Keratinocyte (primary cell): ENCODE results near the gene HS3ST6. TPM values are rescaled to one million over a fixed set of nuclear protein-coding genes. Genes with fewer than 3 reads are reported as not detected.

ENCODE experiments used
- DNase-seq: peaks from one replicate; pipeline ENCODE4 v3.0.0-alpha.2; 2011; ENCODE audit warnings: low read depth, missing footprints, low spot score
- FAIRE-seq: peaks from 2 replicates; lab custom pipeline; 2011; peaks lifted over from hg19 to GRCh38; lab: Jason Lieb, UNC
- H2AFZ ChIP-seq: 2 replicates; pipeline ENCODE4 v1.6.0; 2012; ENCODE audit warnings: low read length, control low read depth, inconsistent platforms; ENCODE audit not compliant: control insufficient read depth
- H3K27ac ChIP-seq: 2 replicates; pipeline ENCODE4 v1.5.1; 2011; ENCODE audit warnings: low read length; ENCODE audit not compliant: control insufficient read depth, insufficient read depth
- H3K27me3 ChIP-seq: 3 replicates; pipeline ENCODE4 v1.6.0; 2011; ENCODE audit warnings: low read length; ENCODE audit not compliant: control insufficient read depth, insufficient read depth; ENCODE audit errors: extremely low read depth
- H3K36me3 ChIP-seq, 2 experiments: 2 replicates in 1 of 2; 3 replicates in 1 of 2; pipeline ENCODE4 v1.5.1; 2011; ENCODE audit warnings: low read length in 2 of 2, mild to moderate bottlenecking in 1 of 2; ENCODE audit not compliant: control insufficient read depth in 2 of 2, insufficient read depth in 2 of 2; ENCODE audit errors: extremely low read depth in 1 of 2
- H3K4me1 ChIP-seq: 3 replicates; pipeline ENCODE4 v1.5.1; 2011; ENCODE audit warnings: low read length; ENCODE audit not compliant: control insufficient read depth, insufficient read depth; ENCODE audit errors: extremely low read depth
- H3K4me2 ChIP-seq: 3 replicates; pipeline ENCODE4 v1.6.0; 2011; ENCODE audit warnings: low read depth, low read length; ENCODE audit not compliant: control insufficient read depth, insufficient read depth; ENCODE audit errors: extremely low read depth
- H3K4me3 ChIP-seq, 3 experiments: fragments of 200-600 bp in 1 of 3; sonication (generic) in 1 of 3; 2 replicates in 2 of 3; 3 replicates in 1 of 3; pipeline ENCODE4 v1.5.1; 2011 to 2016; ENCODE audit warnings: low read length in 3 of 3, mild to moderate bottlenecking in 3 of 3, control low read depth in 2 of 3, inconsistent platforms in 1 of 3, low read depth in 1 of 3, mixed read lengths in 1 of 3, mixed run types in 1 of 3, moderate library complexity in 1 of 3; ENCODE audit not compliant: control insufficient read depth in 2 of 3, insufficient read depth in 2 of 3; ENCODE audit errors: extremely low read depth in 1 of 3
- H3K79me2 ChIP-seq: 2 replicates; pipeline ENCODE4 v1.6.0; 2012; ENCODE audit warnings: low read length; ENCODE audit not compliant: control insufficient read depth, insufficient read depth
- H3K9ac ChIP-seq: 3 replicates; pipeline ENCODE4 v1.6.0; 2011; ENCODE audit warnings: low read length; ENCODE audit not compliant: control insufficient read depth, insufficient read depth; ENCODE audit errors: extremely low read depth
- H3K9me1 ChIP-seq: 3 replicates; pipeline ENCODE4 v1.6.0; 2011; ENCODE audit warnings: low read length; ENCODE audit not compliant: control insufficient read depth, insufficient read depth; ENCODE audit errors: extremely low read depth
- H3K9me3 ChIP-seq: 2 replicates; pipeline ENCODE4 v1.5.1; 2012; ENCODE audit warnings: low read depth, low read length; ENCODE audit not compliant: control insufficient read depth
- H4K20me1 ChIP-seq: 3 replicates; pipeline ENCODE4 v1.6.0; 2011; ENCODE audit warnings: low read length; ENCODE audit not compliant: control insufficient read depth, insufficient read depth; ENCODE audit errors: extremely low read depth
- EZH2 ChIP-seq: IDR thresholded peaks from one replicate; pipeline ENCODE4 v1.6.1; 2012; ENCODE audit warnings: inconsistent platforms, mild to moderate bottlenecking, low read length, moderate library complexity
- dilution Hi-C: fragments of 300-500 bp; cut with MboI; formaldehyde crosslinking; loops from one replicate; pipeline ENCODE4 v1.7.0; 2020; ENCODE audit warnings: low sequenced_read_pairs; ENCODE audit not compliant: extremely low pct_ligation_motif_present
- polyA plus RNA-seq, 5 experiments: library from polyadenylated mRNA; depleted of rRNA in 3 of 5; stranded (reverse) in 3 of 5; stranded (forward) in 1 of 5; unstranded in 1 of 5; fragments of >200 nt; gene quantifications; 1 replicate in 1 of 5; 2 replicates in 3 of 5; 3 replicates in 1 of 5; pipeline versions ENCODE4 v1.2.1 to v1.2.3, GENCODE V29; 2011 to 2012; ENCODE audit warnings: missing spikeins in 2 of 5, low read depth in 1 of 5, low replicate concordance in 1 of 5
- TF ChIP-seq, protein P1 (sequence below), 3 experiments: IDR thresholded peaks in 1 of 3; conservative IDR thresholded peaks in 1 of 3; optimal IDR thresholded peaks in 1 of 3; 2 replicates in 2 of 3; 3 replicates in 1 of 3; pipeline versions ENCODE3 to v1.5.1; 2011; ENCODE audit warnings: low read length in 3 of 3, mild to moderate bottlenecking in 3 of 3, moderate library complexity in 2 of 3, control low read depth in 1 of 3, inconsistent platforms in 1 of 3; ENCODE audit not compliant: insufficient read depth in 2 of 3; ENCODE audit errors: extremely low read depth in 1 of 3

The HS3ST6 gene
- polyA plus RNA-seq, 1 donor (not counting 4 experiments of a cell fraction or from before 2014, with no cell fraction given) = not detected

DNA sequence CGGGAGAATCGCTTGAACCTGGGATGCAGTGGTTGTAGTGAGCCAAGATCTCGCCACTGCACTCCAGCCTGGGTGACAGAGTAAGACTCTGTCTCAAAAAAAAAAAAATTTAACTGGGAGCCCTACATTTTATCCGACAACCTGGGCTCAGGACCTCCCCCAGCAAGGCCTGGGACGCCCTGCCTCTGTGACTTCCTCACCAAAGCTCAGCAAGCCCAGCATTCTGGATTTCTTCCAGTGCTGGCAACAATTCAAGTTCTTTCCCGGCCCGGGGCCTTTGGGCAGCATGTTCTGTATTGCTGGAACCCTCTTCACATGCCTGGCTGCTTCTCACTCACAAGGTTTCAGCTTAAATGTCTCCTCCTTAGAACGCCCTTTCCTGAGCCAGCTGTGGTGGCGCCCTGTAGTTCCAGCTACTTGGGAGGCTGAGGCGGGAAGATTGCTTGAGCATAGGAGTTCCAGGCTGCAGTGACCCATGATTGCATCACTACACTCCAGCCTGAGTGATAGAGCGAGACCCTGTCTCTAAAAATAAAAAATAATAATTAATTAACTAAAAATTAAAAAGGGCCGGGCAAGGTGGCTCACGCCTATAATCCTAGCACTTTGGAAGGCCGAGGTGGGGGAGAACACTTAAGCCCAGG lies 30.4 kb downstream of the HS3ST6 start:
- no peak overlapping the region for H2AFZ ChIP-seq
- dilution Hi-C loops = no loop called here
- H4K20me1 ChIP-seq = no peaks in the 10 kb centered on the region
- no peaks in the 10 kb centered on the region for H3K9me3 ChIP-seq
- H3K4me3 ChIP-seq = no peak overlapping the region
- no peaks in the 10 kb centered on the region for H3K36me3 ChIP-seq
- no peaks in the 10 kb centered on the region for H3K79me2 ChIP-seq
- H3K27ac ChIP-seq = no peak overlapping the region
- FAIRE-seq = no peak
- H3K9ac ChIP-seq = no peak overlapping the region
- no peak for TF ChIP-seq EZH2
- TF ChIP-seq, protein P1, sequence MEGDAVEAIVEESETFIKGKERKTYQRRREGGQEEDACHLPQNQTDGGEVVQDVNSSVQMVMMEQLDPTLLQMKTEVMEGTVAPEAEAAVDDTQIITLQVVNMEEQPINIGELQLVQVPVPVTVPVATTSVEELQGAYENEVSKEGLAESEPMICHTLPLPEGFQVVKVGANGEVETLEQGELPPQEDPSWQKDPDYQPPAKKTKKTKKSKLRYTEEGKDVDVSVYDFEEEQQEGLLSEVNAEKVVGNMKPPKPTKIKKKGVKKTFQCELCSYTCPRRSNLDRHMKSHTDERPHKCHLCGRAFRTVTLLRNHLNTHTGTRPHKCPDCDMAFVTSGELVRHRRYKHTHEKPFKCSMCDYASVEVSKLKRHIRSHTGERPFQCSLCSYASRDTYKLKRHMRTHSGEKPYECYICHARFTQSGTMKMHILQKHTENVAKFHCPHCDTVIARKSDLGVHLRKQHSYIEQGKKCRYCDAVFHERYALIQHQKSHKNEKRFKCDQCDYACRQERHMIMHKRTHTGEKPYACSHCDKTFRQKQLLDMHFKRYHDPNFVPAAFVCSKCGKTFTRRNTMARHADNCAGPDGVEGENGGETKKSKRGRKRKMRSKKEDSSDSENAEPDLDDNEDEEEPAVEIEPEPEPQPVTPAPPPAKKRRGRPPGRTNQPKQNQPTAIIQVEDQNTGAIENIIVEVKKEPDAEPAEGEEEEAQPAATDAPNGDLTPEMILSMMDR (optimal IDR thresholded peaks at IDR 0.05 in 1 of 3, IDR thresholded peaks at IDR 0.05 in 1 of 3, conservative IDR thresholded peaks at IDR 0.05 in 1 of 3; ENCODE audit: extremely low read depth in 1 of 3, insufficient read depth in 2 of 3, low read length in 3 of 3) = no peak
- H3K27me3 ChIP-seq = peaks cover 21% of the 10 kb centered on the region
- no peak overlapping the region for H3K4me2 ChIP-seq
- DNase-seq = no peak
- no peaks in the 10 kb centered on the region for H3K9me1 ChIP-seq
- H3K4me1 ChIP-seq = no peaks in the 10 kb centered on the region

DNA sequence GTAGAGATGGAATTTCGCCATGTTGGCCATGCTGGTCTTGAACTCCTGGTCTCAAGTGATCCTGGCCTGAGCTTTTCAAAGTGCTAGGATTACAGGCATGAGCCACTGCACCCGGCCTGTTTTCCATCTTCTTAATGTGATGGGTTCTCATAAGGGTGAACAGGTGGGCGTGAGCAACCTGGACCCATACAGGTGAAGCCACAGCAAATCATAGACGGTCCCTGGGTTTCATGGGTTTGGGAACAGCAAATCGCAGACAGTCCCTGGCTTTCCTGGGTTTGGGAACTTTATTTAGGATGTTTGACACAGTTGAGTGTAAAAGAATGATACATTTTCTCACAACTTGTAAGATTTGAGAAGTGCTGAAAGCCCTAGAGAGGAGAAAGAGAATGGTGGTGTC lies 33.3 kb downstream of the HS3ST6 start:
- no peaks in the 10 kb centered on the region for H3K4me1 ChIP-seq
- H2AFZ ChIP-seq = no peak overlapping the region
- H3K27me3 ChIP-seq = peaks cover 8% of the 10 kb centered on the region
- no peak overlapping the region for H3K4me2 ChIP-seq
- TF ChIP-seq, protein P1 (optimal IDR thresholded peaks at IDR 0.05 in 1 of 3, IDR thresholded peaks at IDR 0.05 in 1 of 3, conservative IDR thresholded peaks at IDR 0.05 in 1 of 3; ENCODE audit: extremely low read depth in 1 of 3, insufficient read depth in 2 of 3, low read length in 3 of 3) = no peak
- no peak for TF ChIP-seq EZH2
- dilution Hi-C loops = no loop called here
- no peaks in the 10 kb centered on the region for H4K20me1 ChIP-seq
- no peaks in the 10 kb centered on the region for H3K79me2 ChIP-seq
- H3K9me3 ChIP-seq = no peaks in the 10 kb centered on the region
- FAIRE-seq (no peak), DNase-seq (no peak)
- H3K9ac ChIP-seq = no peak overlapping the region
- no peaks in the 10 kb centered on the region for H3K9me1 ChIP-seq
- H3K36me3 ChIP-seq = no peaks in the 10 kb centered on the region
- no peak overlapping the region for H3K4me3 ChIP-seq
- no peak overlapping the region for H3K27ac ChIP-seq
